NT2/D1 (cell line): ENCODE results near the gene PHC2.

Experiments
- YY1 ChIP-seq: IDR thresholded peaks from 2 replicates; pipeline ENCODE4 v1.6.1; 2011; ENCODE audit not compliant: insufficient read length, insufficient read depth
- ZNF274 ChIP-seq: IDR thresholded peaks from 2 replicates; pipeline ENCODE4 v1.6.1; 2011; ENCODE audit warnings: mild to moderate bottlenecking, low read depth, low read length

DNA sequence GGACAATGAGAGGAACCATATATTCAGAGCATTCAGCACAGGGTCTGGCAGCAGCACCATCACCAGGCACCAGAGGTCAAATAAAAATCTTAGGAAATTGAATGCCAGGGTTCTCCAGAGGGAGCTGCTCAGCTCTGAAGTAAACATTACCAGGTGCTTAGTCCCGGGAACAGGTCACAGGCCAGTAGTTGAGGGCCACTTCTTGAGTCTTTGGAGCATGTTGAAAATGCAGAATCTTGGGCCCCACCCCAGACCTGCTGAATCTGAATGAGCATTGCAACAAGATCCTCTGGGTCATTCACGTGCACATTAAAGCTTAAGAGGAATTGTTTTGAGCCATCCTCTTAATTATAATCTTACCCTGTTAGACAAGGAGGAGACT, 33.8 kb downstream of the PHC2 start:
- TF ChIP-seq YY1 (no peak), ZNF274 (no peak)
